Measurements from ENCODE around the gene BCL2L13. TPM values are rescaled to one million over a fixed set of nuclear protein-coding genes. Genes with fewer than 3 reads are reported as not detected.

Gene BCL2L13
- total and polyA plus RNA-seq, 4 donors, result 34.6 to 46.5 (median 39.5) TPM

DNA sequence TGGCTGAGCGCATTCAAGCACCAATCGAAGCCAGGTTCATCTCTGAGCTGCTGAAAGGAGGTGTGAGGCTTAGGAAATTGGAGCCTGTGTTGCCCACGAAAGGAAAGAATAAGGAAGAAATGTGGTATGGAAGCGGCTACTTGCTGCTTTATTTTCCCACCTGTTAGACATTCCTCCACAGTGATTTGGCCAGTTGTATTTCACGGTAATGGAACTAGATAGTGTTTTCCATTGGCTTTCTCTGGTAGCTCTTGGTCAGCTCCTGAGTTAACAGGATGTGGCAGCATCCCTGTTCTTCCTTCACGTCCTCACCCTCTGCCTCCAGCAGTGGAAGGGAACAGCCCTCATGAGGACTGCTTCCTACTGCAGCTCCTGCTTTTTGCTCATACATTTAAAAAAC, 91.0 kb downstream of the BCL2L13 start:
- H3K27me3 ChIP-seq (ENCODE audit: control insufficient read depth, insufficient read depth, low read length), result no peaks in the 10 kb centered on the region
- peaks cover 24% of the 10 kb centered on the region for H3K36me3 ChIP-seq (ENCODE audit: control insufficient read depth, insufficient read depth, low read length)
- H3K4me3 ChIP-seq (ENCODE audit: low read depth, low read length), result no peak overlapping the region
- no peaks in the 10 kb centered on the region for H3K9me3 ChIP-seq (ENCODE audit: control insufficient read depth, insufficient read depth, low read length)
- no peak overlapping the region for H3K27ac ChIP-seq (ENCODE audit: low read depth, low read length)
- DNase-seq (ENCODE audit: low read depth in 4 of 6, low spot score in 6 of 6), result no peak
- 100% methylated on average over 2 of the region's 6 CpGs for WGBS (ENCODE audit: insufficient coverage)
- H3K4me1 ChIP-seq (ENCODE audit: control insufficient read depth, insufficient read depth, low read length), result peaks cover 10% of the 10 kb centered on the region

DNA sequence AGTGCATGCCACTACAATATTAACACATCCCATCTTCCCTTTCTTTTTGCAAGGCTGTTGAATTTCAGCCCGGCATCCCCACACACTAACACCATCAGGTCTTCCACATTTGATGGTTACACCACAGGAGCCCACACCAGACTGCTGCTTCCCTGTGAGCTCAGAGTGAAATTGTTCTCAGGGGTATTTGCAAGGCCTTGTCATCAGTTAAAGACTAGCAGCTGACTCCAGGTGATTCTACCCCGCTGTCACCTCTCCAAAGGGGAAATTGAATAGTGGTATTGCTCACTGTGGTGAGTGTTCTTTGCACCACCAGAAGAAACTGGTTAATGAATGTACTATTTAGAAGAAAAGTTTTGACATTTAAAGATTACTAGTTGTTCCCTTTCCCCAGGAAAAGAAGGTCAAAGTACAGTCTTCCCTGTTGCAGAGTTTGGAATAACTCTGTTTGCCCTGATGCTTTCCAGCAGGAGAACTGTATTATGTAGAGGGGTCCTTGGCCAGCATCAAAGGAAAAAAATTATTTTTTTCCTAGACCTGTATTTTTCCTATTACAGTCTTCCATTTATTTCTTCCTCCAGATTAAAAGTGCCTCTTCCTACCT, 93.8 kb downstream of the BCL2L13 start:
- Histone ChIP-seq H3K27me3 (ENCODE audit: control insufficient read depth, insufficient read depth, low read length) (no peaks in the 10 kb centered on the region), H3K27ac (ENCODE audit: low read depth, low read length) (no peak overlapping the region), H3K9me3 (ENCODE audit: control insufficient read depth, insufficient read depth, low read length) (no peaks in the 10 kb centered on the region), H3K36me3 (ENCODE audit: control insufficient read depth, insufficient read depth, low read length) (peaks cover 33% of the 10 kb centered on the region), H3K4me1 (ENCODE audit: control insufficient read depth, insufficient read depth, low read length) (no peaks in the 10 kb centered on the region), H3K4me3 (ENCODE audit: low read depth, low read length) (no peak overlapping the region)
- DNase-seq (ENCODE audit: low read depth in 4 of 6, low spot score in 6 of 6), result no peak
- 83% methylated on average over 2 of the region's 2 CpGs for WGBS (ENCODE audit: insufficient coverage)

DNA sequence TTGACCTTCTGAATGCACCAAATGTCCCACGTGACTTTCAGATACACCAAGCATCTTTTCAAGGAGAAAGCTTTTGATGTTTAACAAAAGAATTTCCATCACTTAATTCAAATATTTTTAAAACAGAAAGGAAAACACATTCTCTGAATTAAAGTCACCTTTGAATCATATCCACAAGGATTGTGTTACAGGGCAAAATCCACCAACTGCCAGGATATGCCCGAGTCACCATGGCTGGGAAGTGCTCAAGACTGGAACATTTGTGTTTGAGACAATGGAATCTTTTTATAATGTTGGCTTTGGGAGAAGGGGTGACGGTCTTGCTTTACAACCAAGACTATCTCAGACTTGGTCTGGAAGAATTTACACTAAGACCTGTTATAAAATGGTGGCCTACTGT, 94.9 kb downstream of the BCL2L13 start:
- Histone ChIP-seq H3K4me3 (ENCODE audit: low read depth, low read length) (no peak overlapping the region), H3K9me3 (ENCODE audit: control insufficient read depth, insufficient read depth, low read length) (no peaks in the 10 kb centered on the region), H3K36me3 (ENCODE audit: control insufficient read depth, insufficient read depth, low read length) (peaks cover 35% of the 10 kb centered on the region), H3K27ac (ENCODE audit: low read depth, low read length) (no peak overlapping the region), H3K4me1 (ENCODE audit: control insufficient read depth, insufficient read depth, low read length) (no peaks in the 10 kb centered on the region), H3K27me3 (ENCODE audit: control insufficient read depth, insufficient read depth, low read length) (no peaks in the 10 kb centered on the region)
- no peak for DNase-seq (ENCODE audit: low read depth in 4 of 6, low spot score in 6 of 6)
- WGBS (ENCODE audit: insufficient coverage), result 80% methylated on average over 1 of the region's 3 CpGs

- H3K27me3 ChIP-seq (ENCODE audit: control insufficient read depth, insufficient read depth, low read length), result no peaks in the 10 kb centered on the region
- no peak for DNase-seq (ENCODE audit: low read depth in 4 of 6, low spot score in 6 of 6)
- H3K9me3 ChIP-seq (ENCODE audit: control insufficient read depth, insufficient read depth, low read length), result no peaks in the 10 kb centered on the region
- no peak overlapping the region for H3K4me3 ChIP-seq (ENCODE audit: low read depth, low read length)
- no peaks in the 10 kb centered on the region for H3K4me1 ChIP-seq (ENCODE audit: control insufficient read depth, insufficient read depth, low read length)
- 62% methylated on average over 3 of the region's 4 CpGs for WGBS (ENCODE audit: insufficient coverage)
- peaks cover 42% of the 10 kb centered on the region for H3K36me3 ChIP-seq (ENCODE audit: control insufficient read depth, insufficient read depth, low read length)
- no peak overlapping the region for H3K27ac ChIP-seq (ENCODE audit: low read depth, low read length)
Measured at GRCh38 chr22:17734187-17734586, 95.6 kb downstream of the BCL2L13 start.

DNA sequence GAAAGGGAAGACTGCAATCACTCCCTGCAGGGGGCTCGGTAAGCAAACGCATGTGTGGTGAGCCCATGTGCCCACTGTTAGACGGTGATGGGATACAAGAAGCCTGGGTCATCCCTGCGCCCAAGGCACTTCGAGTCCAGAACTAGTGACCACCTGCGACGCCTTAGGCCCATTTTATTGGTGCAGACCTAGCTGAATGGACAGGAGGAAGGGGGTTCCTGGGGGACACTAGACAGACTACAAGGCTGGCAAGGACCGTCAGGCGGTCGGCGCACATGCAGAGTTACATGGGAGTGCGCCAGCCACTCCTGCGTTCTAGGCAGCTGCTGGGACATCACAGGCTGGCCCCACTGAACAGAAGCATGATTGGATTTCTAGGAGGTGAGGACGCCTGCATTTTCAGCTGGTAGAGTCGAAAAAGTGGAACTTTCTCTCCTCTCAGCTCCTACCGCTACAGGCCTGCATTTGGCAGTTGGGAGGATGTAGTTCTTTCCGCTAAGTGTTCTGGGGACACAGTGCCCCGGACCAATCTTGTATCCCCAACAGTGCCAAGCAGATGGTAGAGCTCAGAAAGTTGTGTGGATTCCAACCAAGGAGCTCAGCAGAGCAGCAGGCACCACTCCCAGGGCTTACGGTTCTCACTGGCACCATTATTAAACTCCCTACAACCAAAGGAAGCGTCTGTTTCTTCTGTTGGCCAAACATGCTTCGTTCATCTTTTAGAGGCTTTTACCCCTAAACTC, 100.0 kb downstream of the BCL2L13 start:
- H3K9me3 ChIP-seq (ENCODE audit: control insufficient read depth, insufficient read depth, low read length), result no peaks in the 10 kb centered on the region
- WGBS (ENCODE audit: insufficient coverage), result 87% methylated on average over 18 of the region's 21 CpGs
- peaks cover 60% of the 10 kb centered on the region for H3K36me3 ChIP-seq (ENCODE audit: control insufficient read depth, insufficient read depth, low read length)
- DNase-seq (ENCODE audit: low read depth in 4 of 6, low spot score in 6 of 6), result no peak
- no peaks in the 10 kb centered on the region for H3K27me3 ChIP-seq (ENCODE audit: control insufficient read depth, insufficient read depth, low read length)
- no peak overlapping the region for H3K4me3 ChIP-seq (ENCODE audit: low read depth, low read length)
- H3K4me1 ChIP-seq (ENCODE audit: control insufficient read depth, insufficient read depth, low read length), result peaks cover 8% of the 10 kb centered on the region
- no peak overlapping the region for H3K27ac ChIP-seq (ENCODE audit: low read depth, low read length)

DNA sequence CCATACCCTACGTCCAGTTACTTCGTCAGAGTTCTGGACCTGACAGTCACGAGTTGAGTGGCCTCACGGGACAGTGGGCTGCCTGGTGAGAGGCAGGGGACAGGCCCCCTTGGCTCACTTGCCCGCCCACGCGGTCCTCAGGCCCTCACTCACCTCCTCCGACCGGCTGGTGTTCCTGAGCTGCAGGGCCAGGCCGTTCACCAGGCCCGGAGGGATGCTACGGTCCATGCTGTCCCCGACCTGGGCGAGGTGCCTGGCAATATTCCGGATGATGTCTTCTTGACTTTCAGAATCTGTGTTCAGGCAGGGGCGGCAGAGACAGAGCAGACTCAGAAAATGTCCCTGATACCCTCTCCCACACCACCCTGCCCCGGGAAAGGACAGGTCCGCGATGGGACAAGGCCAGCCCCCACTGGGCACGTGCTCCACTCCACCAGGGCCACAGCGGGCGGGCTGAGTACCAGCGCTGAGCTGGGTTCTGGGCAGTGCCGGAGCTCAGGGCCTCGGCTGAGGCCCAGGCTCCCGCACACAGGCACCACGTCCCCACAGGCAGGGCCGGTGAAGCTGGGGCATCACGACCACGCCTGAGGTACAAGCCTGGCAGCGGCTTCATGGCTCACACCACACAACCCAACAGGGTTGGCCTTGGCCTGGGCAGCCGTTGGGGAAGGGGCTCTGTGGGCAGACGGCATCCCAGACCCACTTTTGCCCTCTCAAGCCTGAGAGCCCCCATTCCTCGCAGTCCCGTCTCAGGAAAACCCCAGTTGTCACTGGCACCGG, 100.8 kb downstream of the BCL2L13 start:
- no peaks in the 10 kb centered on the region for H3K9me3 ChIP-seq (ENCODE audit: control insufficient read depth, insufficient read depth, low read length)
- peaks cover 16% of the 10 kb centered on the region for H3K4me1 ChIP-seq (ENCODE audit: control insufficient read depth, insufficient read depth, low read length)
- WGBS (ENCODE audit: insufficient coverage), result 95% methylated on average over 35 of the region's 36 CpGs
- H3K4me3 ChIP-seq (ENCODE audit: low read depth, low read length), result no peak overlapping the region
- no peaks in the 10 kb centered on the region for H3K27me3 ChIP-seq (ENCODE audit: control insufficient read depth, insufficient read depth, low read length)
- no peak for DNase-seq (ENCODE audit: low read depth in 4 of 6, low spot score in 6 of 6)
- no peak overlapping the region for H3K27ac ChIP-seq (ENCODE audit: low read depth, low read length)
- peaks cover 65% of the 10 kb centered on the region for H3K36me3 ChIP-seq (ENCODE audit: control insufficient read depth, insufficient read depth, low read length)

GRCh38 chr22:17741866-17742526, 103.4 kb downstream of the BCL2L13 start:
- no peak for DNase-seq (ENCODE audit: low read depth in 4 of 6, low spot score in 6 of 6)
- H3K27me3 ChIP-seq (ENCODE audit: control insufficient read depth, insufficient read depth, low read length), result no peaks in the 10 kb centered on the region
- WGBS (ENCODE audit: insufficient coverage), result 81% methylated on average over 15 of the region's 18 CpGs
- no peak overlapping the region for H3K4me3 ChIP-seq (ENCODE audit: low read depth, low read length)
- no peak overlapping the region for H3K27ac ChIP-seq (ENCODE audit: low read depth, low read length)
- H3K36me3 ChIP-seq (ENCODE audit: control insufficient read depth, insufficient read depth, low read length), result peaks cover 52% of the 10 kb centered on the region
- no peaks in the 10 kb centered on the region for H3K9me3 ChIP-seq (ENCODE audit: control insufficient read depth, insufficient read depth, low read length)
- H3K4me1 ChIP-seq (ENCODE audit: control insufficient read depth, insufficient read depth, low read length), result peaks cover 19% of the 10 kb centered on the region

- Histone ChIP-seq H3K27me3 (ENCODE audit: control insufficient read depth, insufficient read depth, low read length) (no peaks in the 10 kb centered on the region), H3K9me3 (ENCODE audit: control insufficient read depth, insufficient read depth, low read length) (no peaks in the 10 kb centered on the region), H3K36me3 (ENCODE audit: control insufficient read depth, insufficient read depth, low read length) (peaks cover 47% of the 10 kb centered on the region), H3K4me1 (ENCODE audit: control insufficient read depth, insufficient read depth, low read length) (peaks cover 19% of the 10 kb centered on the region), H3K27ac (ENCODE audit: low read depth, low read length) (no peak overlapping the region), H3K4me3 (ENCODE audit: low read depth, low read length) (no peak overlapping the region)
- peak in 5 of 6 donors; percentile 45 to 90 (median 57) for DNase-seq (ENCODE audit: low read depth in 4 of 6, low spot score in 6 of 6)
- WGBS (ENCODE audit: insufficient coverage), result 49% methylated on average over 8 of the region's 9 CpGs
Measured at GRCh38 chr22:17742527-17742902, 104.0 kb downstream of the BCL2L13 start.

DNA sequence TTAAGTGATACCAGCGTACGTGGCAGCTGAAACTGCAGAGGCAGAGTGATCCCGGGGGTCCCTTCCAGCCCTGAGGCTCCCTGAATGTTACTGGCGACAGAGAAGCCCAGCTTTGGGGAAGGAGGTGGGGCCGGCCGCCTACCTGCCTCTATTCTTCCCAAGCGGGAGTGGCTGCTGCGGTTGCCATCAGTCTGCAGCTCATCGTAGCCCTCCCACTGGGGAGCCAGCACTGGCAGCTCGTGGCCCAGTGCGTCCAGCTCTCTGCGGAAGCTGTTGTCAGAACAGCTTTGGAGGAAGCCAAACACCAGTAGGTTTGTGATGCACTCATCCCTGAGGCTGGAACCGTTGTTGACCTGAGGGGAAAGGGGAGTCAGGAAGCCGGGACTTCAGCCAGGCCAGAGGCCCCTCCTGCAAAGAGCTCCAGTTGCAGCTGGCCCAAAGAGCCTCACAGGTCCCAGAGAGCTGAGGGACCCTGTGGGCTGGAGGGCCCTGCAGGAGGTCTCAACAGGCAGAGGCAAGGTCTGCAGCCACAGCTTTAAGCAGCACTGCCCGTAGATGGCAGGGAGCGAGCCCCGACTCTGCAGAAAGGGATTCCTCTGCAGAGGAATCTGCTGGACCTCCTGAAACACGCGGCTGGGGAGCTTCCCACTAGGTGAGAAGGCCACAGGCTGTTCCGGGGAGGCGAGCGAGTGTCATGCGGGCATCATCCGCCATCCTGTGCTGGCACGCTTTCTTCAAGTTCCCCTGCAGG, 105.3 kb downstream of the BCL2L13 start:
- 60% methylated on average over 22 of the region's 25 CpGs for WGBS (ENCODE audit: insufficient coverage)
- no peak overlapping the region for H3K27ac ChIP-seq (ENCODE audit: low read depth, low read length)
- H3K36me3 ChIP-seq (ENCODE audit: control insufficient read depth, insufficient read depth, low read length), result peaks cover 39% of the 10 kb centered on the region
- H3K4me3 ChIP-seq (ENCODE audit: low read depth, low read length), result no peak overlapping the region
- no peak for DNase-seq (ENCODE audit: low read depth in 4 of 6, low spot score in 6 of 6)
- H3K9me3 ChIP-seq (ENCODE audit: control insufficient read depth, insufficient read depth, low read length), result no peaks in the 10 kb centered on the region
- H3K27me3 ChIP-seq (ENCODE audit: control insufficient read depth, insufficient read depth, low read length), result no peaks in the 10 kb centered on the region
- peaks cover 19% of the 10 kb centered on the region for H3K4me1 ChIP-seq (ENCODE audit: control insufficient read depth, insufficient read depth, low read length)

All from spinal cord (tissue), 10 donors.